Loucy (cell line): ENCODE measurements around the gene MTG2.

Source experiments
- EZH2phosphoT487 ChIP-seq: fragments of 200-600 bp; IDR thresholded peaks from 2 replicates; pipeline ENCODE4 v1.6.1; 2018; ENCODE audit warnings: antibody characterized with exemption, mild to moderate bottlenecking, moderate library complexity, borderline replicate concordance
- TF ChIP-seq, protein P1 (sequence below): fragments of 200-600 bp; sonication (generic); conservative IDR thresholded peaks from 2 replicates; pipeline ENCODE4 v1.5.1; 2014; ENCODE audit warnings: mild to moderate bottlenecking, antibody characterized with exemption, low read length

GRCh38 chr20:62208795-62209755 lies 26.2 kb downstream of the MTG2 start:
- TF ChIP-seq, protein P1, sequence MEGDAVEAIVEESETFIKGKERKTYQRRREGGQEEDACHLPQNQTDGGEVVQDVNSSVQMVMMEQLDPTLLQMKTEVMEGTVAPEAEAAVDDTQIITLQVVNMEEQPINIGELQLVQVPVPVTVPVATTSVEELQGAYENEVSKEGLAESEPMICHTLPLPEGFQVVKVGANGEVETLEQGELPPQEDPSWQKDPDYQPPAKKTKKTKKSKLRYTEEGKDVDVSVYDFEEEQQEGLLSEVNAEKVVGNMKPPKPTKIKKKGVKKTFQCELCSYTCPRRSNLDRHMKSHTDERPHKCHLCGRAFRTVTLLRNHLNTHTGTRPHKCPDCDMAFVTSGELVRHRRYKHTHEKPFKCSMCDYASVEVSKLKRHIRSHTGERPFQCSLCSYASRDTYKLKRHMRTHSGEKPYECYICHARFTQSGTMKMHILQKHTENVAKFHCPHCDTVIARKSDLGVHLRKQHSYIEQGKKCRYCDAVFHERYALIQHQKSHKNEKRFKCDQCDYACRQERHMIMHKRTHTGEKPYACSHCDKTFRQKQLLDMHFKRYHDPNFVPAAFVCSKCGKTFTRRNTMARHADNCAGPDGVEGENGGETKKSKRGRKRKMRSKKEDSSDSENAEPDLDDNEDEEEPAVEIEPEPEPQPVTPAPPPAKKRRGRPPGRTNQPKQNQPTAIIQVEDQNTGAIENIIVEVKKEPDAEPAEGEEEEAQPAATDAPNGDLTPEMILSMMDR: no peak
- TF ChIP-seq EZH2phosphoT487: no peak
